ENCODE measurements around the gene TERT. TPM values are rescaled to one million over a fixed set of nuclear protein-coding genes. Genes with fewer than 3 reads are reported as not detected.
A peak's percentile ranks its signal among the peaks of the same experiment; 100 is the strongest.

Gene TERT
- total RNA-seq, 2 experiments from 2014 or later, result 156 to 198 TPM

DNA sequence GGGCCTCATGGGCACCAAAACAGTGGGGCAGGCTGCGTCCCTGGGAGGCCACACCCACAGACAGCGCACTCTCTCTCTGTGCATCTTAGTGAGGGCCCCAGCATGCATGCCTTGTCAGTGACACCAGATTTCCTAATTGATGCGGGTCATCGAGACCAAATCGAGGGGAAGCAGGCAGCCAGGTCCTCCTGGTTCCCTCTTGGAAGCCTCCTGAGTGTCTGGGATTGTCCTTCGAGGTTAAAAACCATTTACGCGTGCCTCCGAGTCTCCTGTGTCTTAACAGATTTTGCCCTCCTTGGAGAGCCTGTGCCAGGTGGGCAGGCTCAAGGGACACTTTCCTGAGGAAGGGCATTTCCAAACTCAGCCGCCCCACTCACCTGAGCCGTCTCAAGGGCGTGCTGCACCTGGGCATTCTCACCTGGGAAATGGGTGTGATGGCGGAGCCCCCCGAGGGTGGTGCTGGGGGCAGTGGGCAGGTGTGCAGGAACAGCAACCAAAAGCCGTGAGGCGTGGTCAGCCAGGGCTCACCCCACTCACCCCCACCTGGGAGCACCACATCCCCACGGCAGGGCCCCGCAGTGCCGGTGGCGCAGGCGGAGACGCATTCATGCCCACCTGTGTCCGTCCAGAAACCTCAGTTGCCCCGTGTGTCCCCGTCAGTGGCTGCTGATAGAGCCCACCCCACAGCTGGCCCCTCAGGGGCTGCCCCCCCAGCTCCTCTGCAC is 90.7 kb downstream of the TERT start:
- Histone ChIP-seq H3K79me2 (ENCODE audit: insufficient read depth, low read depth, low read length) (no peaks in the 10 kb centered on the region), H2AFZ (ENCODE audit: low read length) (no peak overlapping the region), H3K4me1 (ENCODE audit: insufficient read depth, low read length, poor library complexity, severe bottlenecking) (no peaks in the 10 kb centered on the region), H3K4me2 (ENCODE audit: low read length) (no peak overlapping the region), H3K27ac (ENCODE audit: low read depth, low read length, poor library complexity, severe bottlenecking) (no peak overlapping the region), H3K9me2 (ENCODE audit: insufficient read depth, low read length) (no peaks in the 10 kb centered on the region), H3K9me3 (ENCODE audit: low read length) (no peaks in the 10 kb centered on the region), H4K20me1 (ENCODE audit: insufficient read depth, low read length) (no peaks in the 10 kb centered on the region), H3K36me3 (ENCODE audit: insufficient read depth, low read length) (no peaks in the 10 kb centered on the region), H3K4me3 (ENCODE audit: low read depth, low read length, poor library complexity, severe bottlenecking) (no peak overlapping the region)
- no TSS peak for BruUV-seq (replicated peaks)
- ChIA-PET POLR2A (interaction anchor here (0.6 kb wide), 2 partner anchors 18 to 401 kb away, joined by 4 to 6 read pairs; no protein-coding TSS in a partner anchor), CTCF (ENCODE audit: unreplicated experiment) (no interaction called here)
- no peak for DNase-seq (ENCODE audit: low spot score)
- intact Hi-C loops (cut with micrococcal nuclease; ENCODE audit: unreplicated experiment), result no loop called here
- TF ChIP-seq EZH2phosphoT487 (IDR thresholded peaks at IDR 0.05; ENCODE audit: borderline replicate concordance, low read depth, low read length), result no peak
- TF ChIP-seq, protein P1, sequence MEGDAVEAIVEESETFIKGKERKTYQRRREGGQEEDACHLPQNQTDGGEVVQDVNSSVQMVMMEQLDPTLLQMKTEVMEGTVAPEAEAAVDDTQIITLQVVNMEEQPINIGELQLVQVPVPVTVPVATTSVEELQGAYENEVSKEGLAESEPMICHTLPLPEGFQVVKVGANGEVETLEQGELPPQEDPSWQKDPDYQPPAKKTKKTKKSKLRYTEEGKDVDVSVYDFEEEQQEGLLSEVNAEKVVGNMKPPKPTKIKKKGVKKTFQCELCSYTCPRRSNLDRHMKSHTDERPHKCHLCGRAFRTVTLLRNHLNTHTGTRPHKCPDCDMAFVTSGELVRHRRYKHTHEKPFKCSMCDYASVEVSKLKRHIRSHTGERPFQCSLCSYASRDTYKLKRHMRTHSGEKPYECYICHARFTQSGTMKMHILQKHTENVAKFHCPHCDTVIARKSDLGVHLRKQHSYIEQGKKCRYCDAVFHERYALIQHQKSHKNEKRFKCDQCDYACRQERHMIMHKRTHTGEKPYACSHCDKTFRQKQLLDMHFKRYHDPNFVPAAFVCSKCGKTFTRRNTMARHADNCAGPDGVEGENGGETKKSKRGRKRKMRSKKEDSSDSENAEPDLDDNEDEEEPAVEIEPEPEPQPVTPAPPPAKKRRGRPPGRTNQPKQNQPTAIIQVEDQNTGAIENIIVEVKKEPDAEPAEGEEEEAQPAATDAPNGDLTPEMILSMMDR (conservative IDR thresholded peaks at IDR 0.05; ENCODE audit: low read length), result no peak

DNA sequence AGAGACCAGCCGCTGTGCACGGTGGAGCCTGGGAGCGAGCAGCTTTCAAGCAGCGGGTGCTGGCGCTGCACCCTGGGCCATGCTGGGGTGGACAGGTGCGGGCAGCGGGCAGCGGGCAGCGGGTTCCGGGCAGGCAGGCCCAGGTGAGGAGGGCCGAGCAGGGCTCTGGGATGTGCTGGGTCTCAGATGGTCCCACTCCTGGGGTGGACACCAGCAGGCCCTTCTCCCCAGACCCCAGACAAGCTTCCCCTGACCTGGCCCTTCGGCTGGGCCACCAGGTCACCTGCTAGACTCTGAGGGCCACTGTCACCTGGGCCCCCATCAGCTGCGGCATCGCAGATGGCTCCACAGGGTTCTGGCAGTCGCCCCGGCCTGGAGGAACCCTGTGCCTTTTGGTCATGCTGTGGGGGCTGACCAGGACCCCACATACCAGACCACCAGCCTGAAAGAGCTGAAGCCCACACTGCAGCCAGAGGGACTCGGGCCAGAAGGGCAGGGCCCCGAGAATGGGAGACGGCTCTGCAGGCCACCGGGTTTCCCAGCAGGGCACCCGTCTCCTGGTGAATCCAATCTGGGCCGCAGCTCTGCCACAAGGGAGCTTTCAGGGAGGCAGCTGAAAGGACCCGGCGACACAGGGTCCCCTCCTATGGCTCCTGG is 91.4 kb downstream of the TERT start:
- no peak for TF ChIP-seq EZH2phosphoT487 (IDR thresholded peaks at IDR 0.05; ENCODE audit: borderline replicate concordance, low read depth, low read length)
- TF ChIP-seq, protein P1 (conservative IDR thresholded peaks at IDR 0.05; ENCODE audit: low read length), result no peak
- Histone ChIP-seq H3K27ac (ENCODE audit: low read depth, low read length, poor library complexity, severe bottlenecking) (no peak overlapping the region), H3K36me3 (ENCODE audit: insufficient read depth, low read length) (no peaks in the 10 kb centered on the region), H2AFZ (ENCODE audit: low read length) (no peak overlapping the region), H3K79me2 (ENCODE audit: insufficient read depth, low read depth, low read length) (no peaks in the 10 kb centered on the region), H3K9me3 (ENCODE audit: low read length) (no peaks in the 10 kb centered on the region), H3K4me2 (ENCODE audit: low read length) (no peak overlapping the region), H3K4me1 (ENCODE audit: insufficient read depth, low read length, poor library complexity, severe bottlenecking) (no peaks in the 10 kb centered on the region), H3K9me2 (ENCODE audit: insufficient read depth, low read length) (no peaks in the 10 kb centered on the region), H4K20me1 (ENCODE audit: insufficient read depth, low read length) (no peaks in the 10 kb centered on the region), H3K4me3 (ENCODE audit: low read depth, low read length, poor library complexity, severe bottlenecking) (no peak overlapping the region)
- intact Hi-C loops (cut with micrococcal nuclease; ENCODE audit: unreplicated experiment), result no loop called here
- ChIA-PET POLR2A (interaction anchor here (0.6 kb wide), 1 partner anchor 401 kb away, joined by 4 read pairs; no protein-coding TSS in a partner anchor), CTCF (ENCODE audit: unreplicated experiment) (no interaction called here)
- no TSS peak for BruUV-seq (replicated peaks)
- DNase-seq (ENCODE audit: low spot score), result no peak

Small RNAs within 50 kb of the gene (microRNA-seq; reads per million reads assigned to microRNA genes)
- gene MIR4457 (ENCODE audit: borderline replicate concordance), result 74.2 reads per million, percentile 53 among the genes with 10 or more reads in this experiment

Small RNAs within 50 kb of the gene (small RNA-seq; reads per million reads assigned to genes)
- gene MIR4457, result not detected

Other genes with a start within 250 kb of the TERT start
- gene SLC12A7, start 183.0 kb downstream of the TERT start, total RNA-seq (2014; rRNA removed; shearing (Covaris generic)), result not detected in 2 replicates
- 0.06 TPM in 1 of 2 replicates, not detected in the other for gene SLC12A7, start 183.0 kb downstream of the TERT start, total RNA-seq (2022)
- not detected in 2 replicates for gene SLC6A19, start 93.5 kb downstream of the TERT start, total RNA-seq (2014; rRNA removed; shearing (Covaris generic))
- gene SLC6A19, start 93.5 kb downstream of the TERT start, total RNA-seq (2022), result not detected in 2 replicates
- gene SLC6A18, start 69.7 kb downstream of the TERT start, total RNA-seq (2014; rRNA removed; shearing (Covaris generic)), result not detected in 2 replicates
- not detected in 2 replicates for gene SLC6A18, start 69.7 kb downstream of the TERT start, total RNA-seq (2022)
- 356 and 395 TPM in 2 replicates for gene CLPTM1L, start 50.0 kb upstream of the TERT start, total RNA-seq (2014; rRNA removed; shearing (Covaris generic))
- gene CLPTM1L, start 50.0 kb upstream of the TERT start, total RNA-seq (2022), result 395 and 396 TPM in 2 replicates
- gene SLC6A3, start 150.4 kb upstream of the TERT start, total RNA-seq (2014; rRNA removed; shearing (Covaris generic)), result 0.05 TPM in 1 of 2 replicates, not detected in the other
- gene SLC6A3, start 150.4 kb upstream of the TERT start, total RNA-seq (2022), result not detected in 2 replicates
- 47.7 and 69.1 TPM in 2 replicates for gene LPCAT1, start 228.9 kb upstream of the TERT start, total RNA-seq (2014; rRNA removed; shearing (Covaris generic))
- gene LPCAT1, start 228.9 kb upstream of the TERT start, total RNA-seq (2022), result 57.3 and 63.6 TPM in 2 replicates